ENCODE measurements around the gene ACBD6.

GRCh38 chr1:180528868-180529470 is 26.6 kb upstream of the ACBD6 start:
- TF ChIP-seq CTCF (IDR thresholded peaks at IDR 0.05) (no peak), POLR2A (IDR thresholded peaks at IDR 0.05) (no peak), POLR2AphosphoS5 (IDR thresholded peaks at IDR 0.05; ENCODE audit: insufficient read depth in 1 of 2, low read depth in 1 of 2) (no peak)

All from vagina (tissue), 2 donors.